MCF 10A (cell line): ENCODE data around the gene ZDHHC1. TPM values are rescaled to one million over a fixed set of nuclear protein-coding genes. Genes with fewer than 3 reads are reported as not detected.

Experiments used
- BruUV-seq: library from RNA; stranded (reverse); fragments of 400-500 nt; replicated peaks from 2 replicates; lab custom pipeline; 2021; lab: Mats Ljungman, UMichigan
- CTCF ChIA-PET: fragments of 300-600 bp; sonication (Branson Sonifier 250); formaldehyde crosslinking; extraction: SDS; loops from one replicate; lab custom pipeline; 2021; ENCODE audit warnings: antibody characterized with exemption, inconsistent platforms; lab: Yijun Ruan, JAX
- POLR2A ChIA-PET: fragments of 300-600, 350-650 bp; sonication (Branson Sonifier 250); formaldehyde crosslinking; extraction: SDS; loops from one replicate; lab custom pipeline; 2020; ENCODE audit warnings: antibody characterized with exemption, inconsistent platforms; lab: Yijun Ruan, JAX
- DNase-seq: peaks from one replicate; pipeline ENCODE4 v3.0.0-alpha.2; 2018; ENCODE audit not compliant: unreplicated experiment
- H3K27ac Mint-ChIP-seq: one replicate; pipeline ENCODE4 v1.8.0; 2022; ENCODE audit warnings: mild to moderate bottlenecking, low read depth, mixed read lengths; ENCODE audit not compliant: unreplicated experiment
- H3K27me3 Mint-ChIP-seq: one replicate; pipeline ENCODE4 v1.8.0; 2022; ENCODE audit warnings: mixed read lengths; ENCODE audit not compliant: insufficient read depth, unreplicated experiment
- H3K36me3 Mint-ChIP-seq: one replicate; pipeline ENCODE4 v1.8.0; 2022; ENCODE audit warnings: mild to moderate bottlenecking, moderate library complexity, mixed read lengths; ENCODE audit not compliant: insufficient read depth, unreplicated experiment
- H3K4me1 Mint-ChIP-seq: one replicate; pipeline ENCODE4 v1.8.0; 2022; ENCODE audit warnings: mixed read lengths; ENCODE audit not compliant: insufficient read depth, unreplicated experiment
- H3K4me3 Mint-ChIP-seq: one replicate; pipeline ENCODE4 v1.8.0; 2022; ENCODE audit warnings: mild to moderate bottlenecking, moderate library complexity, mixed read lengths; ENCODE audit not compliant: unreplicated experiment
- H3K9me3 Mint-ChIP-seq: one replicate; pipeline ENCODE4 v1.8.0; 2022; ENCODE audit warnings: mixed read lengths; ENCODE audit not compliant: unreplicated experiment
- intact Hi-C: fragments of 100-400 bp; cut with micrococcal nuclease; formaldehyde crosslinking; loops from 2 replicates; pipeline ENCODE4 v1.14.1; 2022
- total RNA-seq: library from RNA; stranded (reverse); gene quantifications from 2 replicates; pipeline ENCODE4 v1.2.3, GENCODE V29; 2022
- TF ChIP-seq, protein P1 (sequence below): fragments of 200-600 bp; IDR thresholded peaks from one replicate; pipeline ENCODE4 v1.8.0; 2022; ENCODE audit warnings: antibody characterized with exemption, mild to moderate bottlenecking; ENCODE audit not compliant: unreplicated experiment

The ZDHHC1 gene
- total RNA-seq, 1 experiment from 2014 or later, result 5.9 TPM

DNA sequence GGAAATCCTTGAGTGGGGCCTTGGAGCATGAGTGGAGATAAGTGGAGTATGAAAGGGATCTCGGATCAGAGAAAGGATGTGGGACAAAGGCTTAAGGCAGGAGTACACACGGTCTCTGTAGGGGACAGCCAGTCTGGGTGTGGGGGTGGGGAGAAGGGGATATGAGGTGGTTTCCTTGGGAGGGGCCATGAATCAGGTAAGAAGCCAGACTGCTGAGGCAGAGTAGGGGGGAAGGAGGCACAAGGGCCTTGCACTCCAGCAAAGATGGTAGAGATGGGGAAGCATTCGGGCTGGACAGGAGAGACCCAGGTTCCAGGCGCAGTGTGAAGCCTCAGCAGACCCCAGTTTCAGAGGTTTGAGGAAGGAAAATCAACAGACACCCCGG is 16.2 kb upstream of the ZDHHC1 start:
- H3K36me3 Mint-ChIP-seq, result peaks cover 11% of the 10 kb centered on the region
- ChIA-PET CTCF (interaction anchor here (1.2 to 2.4 kb wide), 2 partner anchors 16 to 172 kb away, joined by 4 to 11 read pairs; no protein-coding TSS in a partner anchor), POLR2A (interaction anchor here (1.1 kb wide), 1 partner anchor 37 kb away, joined by 3 read pairs; no protein-coding TSS in a partner anchor)
- TF ChIP-seq, protein P1, sequence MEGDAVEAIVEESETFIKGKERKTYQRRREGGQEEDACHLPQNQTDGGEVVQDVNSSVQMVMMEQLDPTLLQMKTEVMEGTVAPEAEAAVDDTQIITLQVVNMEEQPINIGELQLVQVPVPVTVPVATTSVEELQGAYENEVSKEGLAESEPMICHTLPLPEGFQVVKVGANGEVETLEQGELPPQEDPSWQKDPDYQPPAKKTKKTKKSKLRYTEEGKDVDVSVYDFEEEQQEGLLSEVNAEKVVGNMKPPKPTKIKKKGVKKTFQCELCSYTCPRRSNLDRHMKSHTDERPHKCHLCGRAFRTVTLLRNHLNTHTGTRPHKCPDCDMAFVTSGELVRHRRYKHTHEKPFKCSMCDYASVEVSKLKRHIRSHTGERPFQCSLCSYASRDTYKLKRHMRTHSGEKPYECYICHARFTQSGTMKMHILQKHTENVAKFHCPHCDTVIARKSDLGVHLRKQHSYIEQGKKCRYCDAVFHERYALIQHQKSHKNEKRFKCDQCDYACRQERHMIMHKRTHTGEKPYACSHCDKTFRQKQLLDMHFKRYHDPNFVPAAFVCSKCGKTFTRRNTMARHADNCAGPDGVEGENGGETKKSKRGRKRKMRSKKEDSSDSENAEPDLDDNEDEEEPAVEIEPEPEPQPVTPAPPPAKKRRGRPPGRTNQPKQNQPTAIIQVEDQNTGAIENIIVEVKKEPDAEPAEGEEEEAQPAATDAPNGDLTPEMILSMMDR, result no peak
- H3K4me1 Mint-ChIP-seq, result peaks cover 14% of the 10 kb centered on the region
- no peaks in the 10 kb centered on the region for H3K27me3 Mint-ChIP-seq
- no TSS peak for BruUV-seq
- no peak for DNase-seq
- intact Hi-C loops, result no loop called here
- no peak overlapping the region for H3K27ac Mint-ChIP-seq
- H3K4me3 Mint-ChIP-seq, result no peak overlapping the region
- no peaks in the 10 kb centered on the region for H3K9me3 Mint-ChIP-seq

DNA sequence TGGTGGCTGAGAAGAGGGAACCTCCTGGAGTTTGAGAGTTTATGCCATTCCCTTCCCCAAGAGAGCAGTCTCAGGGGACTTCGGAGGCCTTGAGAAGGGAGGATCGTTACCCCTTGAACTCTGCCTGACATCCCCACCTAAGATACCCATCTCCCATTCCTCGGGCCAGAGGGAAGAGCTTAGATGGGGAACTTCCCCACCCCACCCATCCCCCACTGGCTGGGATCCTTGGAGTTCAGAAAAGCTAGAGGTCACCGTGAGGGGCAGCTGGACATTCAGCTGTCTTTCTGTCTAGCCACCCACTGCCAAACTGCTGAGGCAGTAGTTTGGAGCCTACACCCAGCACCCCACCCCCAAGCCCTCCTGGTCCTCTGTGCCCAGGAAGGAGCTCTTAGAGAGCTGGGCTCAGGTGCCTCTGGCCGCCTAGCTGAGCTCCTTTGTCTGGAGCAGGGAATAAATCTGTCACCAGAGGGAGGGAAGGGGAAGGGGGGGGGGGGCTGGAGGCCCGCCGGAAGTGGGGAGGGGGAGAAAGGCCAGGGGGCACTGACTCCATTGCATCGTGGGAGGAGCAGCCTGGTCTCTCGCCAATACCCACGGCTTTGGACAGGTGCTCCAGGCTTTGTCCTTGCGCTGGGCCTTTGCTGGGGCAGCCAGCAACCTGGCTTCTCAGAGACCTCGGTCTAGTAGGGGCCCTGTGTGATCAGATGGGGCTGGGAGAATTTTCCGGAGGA is 15.7 kb upstream of the ZDHHC1 start:
- intact Hi-C loops, result no loop called here
- Mint-ChIP-seq H3K9me3 (no peaks in the 10 kb centered on the region), H3K36me3 (peaks cover 9% of the 10 kb centered on the region), H3K27me3 (no peaks in the 10 kb centered on the region), H3K4me1 (peaks cover 14% of the 10 kb centered on the region), H3K27ac (no peak overlapping the region), H3K4me3 (peak overlapping the region; percentile 62)
- ChIA-PET POLR2A (interaction anchor here (0.6 to 2.1 kb wide), 4 partner anchors 10 to 48 kb away, joined by 3 to 13 read pairs (median 4); no protein-coding TSS in a partner anchor), CTCF (interaction anchor here (0.7 to 2.4 kb wide), 3 partner anchors 14 to 172 kb away, joined by 4 to 11 read pairs (median 5); no protein-coding TSS in a partner anchor)
- TF ChIP-seq, protein P1, result no peak
- no TSS peak for BruUV-seq
- DNase-seq, result no peak

DNA sequence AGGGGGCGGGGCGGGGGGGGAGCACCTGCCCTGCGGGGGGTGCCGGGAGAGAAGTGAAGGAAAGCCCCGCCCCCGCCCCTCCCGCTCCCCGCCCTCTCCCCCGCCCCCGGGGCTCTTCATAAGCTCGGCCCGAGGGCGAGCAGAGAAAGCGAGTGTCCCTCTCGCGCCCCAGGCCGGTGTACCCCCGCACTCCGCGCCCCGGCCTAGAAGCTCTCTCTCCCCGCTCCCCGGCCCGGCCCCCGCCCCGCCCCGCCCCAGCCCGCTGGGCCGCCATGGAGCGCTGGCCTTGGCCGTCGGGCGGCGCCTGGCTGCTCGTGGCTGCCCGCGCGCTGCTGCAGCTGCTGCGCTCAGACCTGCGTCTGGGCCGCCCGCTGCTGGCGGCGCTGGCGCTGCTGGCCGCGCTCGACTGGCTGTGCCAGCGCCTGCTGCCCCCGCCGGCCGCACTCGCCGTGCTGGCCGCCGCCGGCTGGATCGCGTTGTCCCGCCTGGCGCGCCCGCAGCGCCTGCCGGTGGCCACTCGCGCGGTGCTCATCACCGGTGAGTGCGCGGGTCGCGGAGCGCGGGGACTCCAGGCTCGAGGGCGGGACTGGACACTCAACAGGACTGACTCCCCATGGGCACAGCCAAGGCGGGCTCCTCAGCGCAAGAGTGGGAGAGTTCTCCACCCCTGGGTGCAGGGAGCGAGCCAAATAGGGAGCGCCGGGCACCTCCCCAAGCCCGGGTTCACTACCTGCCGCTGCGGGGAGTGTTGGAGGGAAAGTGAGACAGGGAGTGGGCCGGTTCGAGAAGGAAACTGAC is 14.9 kb upstream of the ZDHHC1 start, which contains the start of gene HSD11B2:
HSD11B2 (plus strand) TSS at position 145 of the 798 bp plus-strand sequence; CDS start at position 273, 128 bp downstream.
- TF ChIP-seq, protein P1, result no peak
- no peak within 1 kb of the TSS for H3K27ac Mint-ChIP-seq
- H3K27me3 Mint-ChIP-seq, result no peaks in the 10 kb centered on the region
- ChIA-PET POLR2A (interaction anchor here (0.5 to 2.1 kb wide), 6 partner anchors 10 to 107 kb away, joined by 3 to 13 read pairs (median 4); partner anchors contain the start of gene ZDHHC1), CTCF (interaction anchor here (0.6 to 1.1 kb wide), 5 partner anchors 14 to 171 kb away, joined by 3 to 4 read pairs (median 3); partner anchors contain the start of gene ZDHHC1)
- H3K36me3 Mint-ChIP-seq, result peaks cover 1% of the 10 kb centered on the region
- H3K4me3 Mint-ChIP-seq, result peak within 1 kb of the TSS; percentile 71
- peak; percentile 45 for DNase-seq
- H3K4me1 Mint-ChIP-seq, result peaks cover 14% of the 10 kb centered on the region
- BruUV-seq, result no TSS peak
- intact Hi-C loops, result no loop called here
- no peaks in the 10 kb centered on the region for H3K9me3 Mint-ChIP-seq
